GM21515 (cell line): Measurements from ENCODE around the gene RNF150.
"Not testable (repeated sequence)": the region's sequence is repeated elsewhere in the genome, so short reads cannot be mapped to it uniquely, and the experiment has no call there.

Experiments used
- ATAC-seq: cut with Tn5 transposase; IDR thresholded peaks from one replicate; pipeline ENCODE4 v1.9.1; 2021; ENCODE audit not compliant: unreplicated experiment

The RNF150 gene

GRCh38 chr4:140834839-140835495 lies 298.3 kb downstream of the RNF150 start:
- no peak for ATAC-seq

DNA sequence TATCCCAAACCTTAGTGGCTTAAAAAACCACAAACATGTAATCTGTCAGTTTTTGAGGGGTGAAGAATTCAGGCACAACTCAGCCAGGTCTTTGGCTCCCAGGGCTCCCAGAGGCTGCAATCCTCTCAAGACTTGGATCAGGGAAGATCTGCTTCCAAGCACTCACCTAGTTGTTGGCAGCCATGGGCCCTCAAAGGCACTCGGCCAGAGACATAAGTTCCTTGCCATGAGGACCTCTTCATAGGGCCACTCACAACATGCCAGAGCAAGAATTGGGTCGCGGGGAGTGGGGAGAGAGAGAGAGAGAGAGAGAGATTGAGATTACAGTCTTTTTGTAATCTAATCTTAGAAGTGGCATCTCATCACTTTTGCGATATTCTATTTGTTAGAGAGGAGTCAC lies 300.0 kb downstream of the RNF150 start:
- ATAC-seq = no peak

GRCh38 chr4:140829825-140830224 lies 303.4 kb downstream of the RNF150 start:
- ATAC-seq = peak; percentile 91

DNA sequence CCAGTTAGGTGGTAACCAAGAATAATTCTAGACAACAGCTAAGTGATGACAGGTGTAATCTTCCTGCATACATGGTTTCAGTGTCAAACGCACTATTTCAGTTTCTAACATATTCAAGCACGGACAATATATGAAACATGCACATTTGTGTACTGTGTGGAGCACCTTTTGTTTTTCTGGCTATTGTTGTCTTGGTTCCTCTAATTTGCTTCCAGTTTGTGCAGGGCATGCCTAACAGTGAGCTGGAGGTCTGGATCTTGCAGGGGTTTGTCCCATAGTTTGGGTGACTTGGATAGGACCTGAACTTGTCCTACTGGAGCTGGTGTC lies 306.6 kb downstream of the RNF150 start:
- peak; percentile 68 for ATAC-seq

- ATAC-seq = not testable (repeated sequence)
Measured at GRCh38 chr4:140820520-140820919, 312.7 kb downstream of the RNF150 start.

DNA sequence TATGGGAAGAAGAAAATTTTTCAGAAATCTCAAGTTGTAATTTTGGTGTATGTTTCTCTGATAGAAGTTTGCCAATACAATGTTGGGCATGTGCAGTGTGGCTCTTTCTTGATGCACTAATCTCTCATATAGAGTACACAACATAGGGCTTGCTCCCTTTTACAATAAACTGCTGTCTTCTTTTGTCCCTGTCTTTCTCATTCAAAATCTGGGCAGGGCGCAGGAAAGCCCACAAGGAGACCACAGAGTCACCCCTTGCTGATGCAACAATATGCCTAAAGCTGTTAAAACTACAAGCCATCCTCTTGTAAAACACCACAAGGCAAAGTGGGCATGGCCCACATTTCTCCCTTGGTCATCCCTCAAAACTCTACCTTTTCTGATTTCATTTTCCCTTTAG lies 313.7 kb downstream of the RNF150 start:
- no peak for ATAC-seq

- no peak for ATAC-seq
Measured at GRCh38 chr4:140818433-140818832, 314.8 kb downstream of the RNF150 start.

GRCh38 chr4:140816806-140817510 lies 316.3 kb downstream of the RNF150 start:
- ATAC-seq = no peak

DNA sequence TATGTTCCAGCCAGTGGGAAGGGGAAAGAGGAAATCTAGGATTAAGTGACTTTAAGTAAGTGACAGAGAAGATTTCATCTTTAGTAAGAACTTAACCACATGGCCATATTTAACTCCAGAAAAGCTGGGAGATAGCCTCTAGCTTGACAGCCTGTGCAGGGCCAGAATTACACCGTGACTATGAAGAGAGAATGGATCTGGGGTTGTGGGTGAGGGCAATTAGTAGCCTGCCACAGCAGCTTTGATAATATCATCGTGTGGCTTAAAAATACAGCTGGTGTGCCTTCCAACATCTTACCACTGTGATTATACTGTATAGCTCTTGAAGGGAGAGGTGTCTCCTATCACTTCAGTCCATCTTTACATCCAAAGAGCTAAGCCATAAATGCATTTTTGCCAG lies 319.5 kb downstream of the RNF150 start:
- no peak for ATAC-seq

DNA sequence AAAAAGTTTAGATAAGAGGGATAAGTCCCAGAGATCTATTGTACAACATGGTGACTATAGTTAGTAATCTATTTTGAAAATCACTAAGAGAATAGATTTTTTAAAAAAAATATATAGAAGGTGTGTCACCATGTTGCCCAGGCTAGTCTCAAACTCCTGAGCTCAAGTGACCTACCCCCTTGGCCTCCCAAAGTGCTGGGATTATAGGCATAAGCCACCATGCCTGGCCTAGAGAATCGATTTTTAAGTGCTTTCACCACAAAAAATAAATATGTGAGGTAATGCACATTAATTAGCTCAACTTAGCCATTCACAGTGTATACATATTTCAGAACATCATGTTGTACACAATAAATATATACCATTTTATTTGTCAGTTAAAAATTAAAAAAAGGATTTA lies 320.4 kb downstream of the RNF150 start:
- ATAC-seq = no peak

DNA sequence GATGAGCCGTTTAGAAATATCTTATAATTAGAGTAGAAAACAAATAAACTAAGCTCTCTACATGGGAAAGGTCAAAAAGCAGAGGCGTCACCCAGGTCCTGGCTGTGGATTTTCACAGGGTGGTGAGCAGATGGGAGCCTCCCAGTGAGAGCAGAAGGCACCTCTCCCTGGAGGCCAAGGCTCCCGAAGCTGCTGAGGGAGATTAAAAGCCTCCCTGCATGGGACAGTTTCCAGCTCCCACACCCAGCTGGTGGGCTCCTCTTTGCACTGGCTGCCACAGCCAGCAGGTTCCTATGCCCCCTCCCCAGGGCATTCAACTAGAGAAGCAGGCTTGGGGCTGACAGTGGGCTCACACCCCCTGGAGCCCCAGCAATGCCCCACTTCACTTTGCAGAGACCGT lies 321.8 kb downstream of the RNF150 start:
- no peak for ATAC-seq

- ATAC-seq = not testable (repeated sequence)
Measured at GRCh38 chr4:140810591-140811169, 322.6 kb downstream of the RNF150 start.
